Dendritic cell treated with granulocyte-macrophage colony-stimulating factor and Interleukin-4, amounts not matched to agents 40 ng/mL and 50 ng/mL, for 4 days (primary cell): ENCODE measurements around the gene ULBP1.
"Not testable (repeated sequence)": the region's sequence is repeated elsewhere in the genome, so short reads cannot be mapped to it uniquely, and the experiment has no call there.

Experiments used
- H3K27ac Mint-ChIP-seq: one replicate; pipeline ENCODE4 v1.8.0; 2022; ENCODE audit warnings: mild to moderate bottlenecking, mixed read lengths
- H3K27me3 Mint-ChIP-seq: one replicate; pipeline ENCODE4 v1.8.0; 2022; ENCODE audit warnings: mild to moderate bottlenecking, mixed read lengths
- H3K36me3 Mint-ChIP-seq: one replicate; pipeline ENCODE4 v1.8.0; 2022; ENCODE audit warnings: low read depth, mixed read lengths
- H3K4me1 Mint-ChIP-seq: one replicate; pipeline ENCODE4 v1.8.0; 2022; ENCODE audit warnings: low read depth, mixed read lengths
- H3K4me3 Mint-ChIP-seq: one replicate; pipeline ENCODE4 v1.8.0; 2022; ENCODE audit warnings: mild to moderate bottlenecking, moderate library complexity, mixed read lengths
- H3K9me3 Mint-ChIP-seq: one replicate; pipeline ENCODE4 v1.8.0; 2022; ENCODE audit warnings: mixed read lengths
- intact Hi-C: fragments of 100-400 bp; cut with micrococcal nuclease; formaldehyde crosslinking; loops from one replicate; pipeline ENCODE4 v1.15.0; 2022

ULBP1 gene

DNA sequence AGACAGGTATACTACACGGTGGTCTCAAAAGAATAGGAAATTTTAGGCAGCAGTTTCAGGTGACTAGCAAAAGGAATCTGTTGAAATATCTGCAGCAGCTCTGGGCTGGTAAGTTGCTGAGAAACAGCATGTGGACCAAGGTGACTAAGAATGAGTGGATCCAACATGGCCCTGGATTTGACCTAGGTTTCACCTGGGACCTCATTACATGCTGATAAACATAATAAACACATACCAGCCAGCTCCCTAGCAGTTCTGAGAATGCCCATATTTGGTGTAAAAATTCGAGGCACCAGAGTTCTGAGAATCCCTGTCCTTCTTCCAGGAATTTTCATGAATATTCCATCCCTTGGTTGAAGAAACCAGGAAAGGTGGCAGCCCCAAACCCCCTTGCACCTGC is 10.4 kb upstream of the ULBP1 start:
- H3K4me3 Mint-ChIP-seq, H3K27ac Mint-ChIP-seq, H3K36me3 Mint-ChIP-seq, H3K9me3 Mint-ChIP-seq, H3K4me1 Mint-ChIP-seq, intact Hi-C loops: not testable (repeated sequence)
- H3K27me3 Mint-ChIP-seq, result peaks cover 76% of the 10 kb centered on the region

- H3K9me3 Mint-ChIP-seq, intact Hi-C loops, H3K27ac Mint-ChIP-seq, H3K36me3 Mint-ChIP-seq, H3K4me3 Mint-ChIP-seq, H3K4me1 Mint-ChIP-seq: not testable (repeated sequence)
- peaks cover 77% of the 10 kb centered on the region for H3K27me3 Mint-ChIP-seq
These were observed 9.8 kb upstream of the ULBP1 start for GRCh38 chr6:149953934-149954327.

- intact Hi-C loops, H3K27ac Mint-ChIP-seq, H3K4me1 Mint-ChIP-seq, H3K4me3 Mint-ChIP-seq, H3K9me3 Mint-ChIP-seq, H3K36me3 Mint-ChIP-seq: not testable (repeated sequence)
- H3K27me3 Mint-ChIP-seq, result peaks cover 81% of the 10 kb centered on the region
These were observed 9.3 kb upstream of the ULBP1 start for GRCh38 chr6:149954328-149954983.

DNA sequence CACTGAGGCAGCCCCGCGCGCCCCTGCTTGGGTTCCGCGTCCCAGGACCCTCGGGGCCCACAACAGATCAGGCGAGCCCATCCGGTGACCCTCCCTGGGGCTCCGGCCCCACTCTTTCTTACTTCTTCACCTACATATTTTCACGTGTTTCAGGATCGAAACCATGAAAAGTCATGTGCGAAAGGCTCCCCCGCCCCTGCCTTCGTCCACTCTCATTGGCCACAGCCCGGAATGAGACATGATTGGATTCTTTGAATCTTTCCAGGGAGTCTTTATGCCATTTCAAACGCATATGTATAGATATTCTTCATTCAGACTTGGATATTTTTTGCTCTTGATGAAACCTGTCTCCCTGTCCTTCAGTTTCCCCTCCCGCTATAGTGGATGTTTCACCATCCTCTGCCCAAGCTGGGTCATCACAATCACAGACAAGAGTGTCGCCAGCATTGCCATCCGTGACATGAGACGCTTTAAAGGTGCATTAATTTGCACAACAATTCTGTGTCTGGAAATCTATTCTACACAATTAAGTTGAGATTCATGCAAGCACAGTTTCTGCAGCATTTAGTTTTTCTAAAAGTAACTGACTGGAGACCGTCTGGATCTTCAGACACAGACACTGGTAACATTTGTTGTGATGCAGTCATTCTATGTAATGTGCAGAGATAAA is 8.6 kb upstream of the ULBP1 start:
- H3K4me1 Mint-ChIP-seq, intact Hi-C loops, H3K27ac Mint-ChIP-seq, H3K36me3 Mint-ChIP-seq, H3K9me3 Mint-ChIP-seq, H3K4me3 Mint-ChIP-seq: not testable (repeated sequence)
- peaks cover 80% of the 10 kb centered on the region for H3K27me3 Mint-ChIP-seq

DNA sequence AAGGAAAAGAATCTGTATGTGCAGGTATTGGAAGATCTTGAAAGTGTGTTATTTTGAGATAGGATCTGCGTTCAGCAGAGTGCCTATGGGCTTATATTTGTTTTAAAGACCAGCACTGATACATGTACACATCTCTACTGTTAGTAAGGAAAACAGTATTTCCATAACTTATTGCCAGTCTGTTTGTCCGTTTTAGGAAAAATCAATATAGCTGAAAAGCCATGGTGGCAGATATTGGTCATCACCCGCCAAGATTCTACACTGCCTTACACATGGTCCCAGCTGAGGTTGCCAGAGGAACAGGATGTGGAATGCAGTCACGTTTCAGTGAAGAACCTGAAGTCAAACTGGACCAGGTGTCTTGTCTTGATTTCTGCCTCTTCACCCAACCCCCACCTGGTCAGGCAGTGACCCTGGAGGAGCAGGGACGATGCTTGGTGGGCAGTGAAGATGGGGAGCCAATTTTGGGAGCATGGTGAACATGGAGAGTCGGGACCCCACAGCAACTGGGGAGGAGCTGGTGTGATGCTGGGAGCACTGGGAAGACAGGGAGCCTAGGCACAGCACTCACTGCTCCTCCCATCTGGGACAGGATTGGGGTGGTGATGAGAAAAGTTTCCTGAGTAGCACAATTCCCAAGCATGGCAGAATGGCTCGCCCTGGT is 8.0 kb upstream of the ULBP1 start:
- H3K36me3 Mint-ChIP-seq, intact Hi-C loops, H3K4me1 Mint-ChIP-seq, H3K4me3 Mint-ChIP-seq, H3K9me3 Mint-ChIP-seq, H3K27ac Mint-ChIP-seq: not testable (repeated sequence)
- peaks cover 80% of the 10 kb centered on the region for H3K27me3 Mint-ChIP-seq

DNA sequence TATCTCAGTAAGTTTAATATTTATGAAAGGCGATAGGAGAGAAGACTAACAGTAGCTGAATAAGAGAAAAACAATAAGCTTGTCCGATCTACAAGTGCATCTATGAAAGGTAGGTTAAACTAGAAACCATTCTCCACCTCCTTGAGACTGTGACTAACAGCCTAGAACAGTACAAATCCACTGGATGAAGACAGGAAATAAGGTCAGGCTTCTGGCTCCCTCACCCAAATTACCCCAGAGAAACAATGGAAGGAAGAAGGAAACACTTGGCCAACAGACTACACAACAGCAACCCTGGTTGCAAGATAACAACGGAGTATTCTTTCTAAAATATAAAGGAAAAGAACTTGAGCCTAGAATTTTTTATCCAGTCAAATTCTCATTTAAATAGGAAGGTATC is 5.6 kb upstream of the ULBP1 start:
- H3K4me1 Mint-ChIP-seq, intact Hi-C loops, H3K36me3 Mint-ChIP-seq, H3K4me3 Mint-ChIP-seq, H3K9me3 Mint-ChIP-seq, H3K27ac Mint-ChIP-seq: not testable (repeated sequence)
- H3K27me3 Mint-ChIP-seq, result peaks cover 81% of the 10 kb centered on the region

GRCh38 chr6:149959806-149960205 is 3.9 kb upstream of the ULBP1 start:
- H3K27ac Mint-ChIP-seq, intact Hi-C loops, H3K9me3 Mint-ChIP-seq: not testable (repeated sequence)

GRCh38 chr6:149960488-149960887 is 3.3 kb upstream of the ULBP1 start:
- H3K4me3 Mint-ChIP-seq, result no peak overlapping the region
- H3K27me3 Mint-ChIP-seq, result peaks cover 86% of the 10 kb centered on the region
- H3K4me1 Mint-ChIP-seq, result peaks cover 27% of the 10 kb centered on the region
- no peak overlapping the region for H3K27ac Mint-ChIP-seq
- intact Hi-C loops, result no loop called here
- no peaks in the 10 kb centered on the region for H3K36me3 Mint-ChIP-seq
- no peaks in the 10 kb centered on the region for H3K9me3 Mint-ChIP-seq

More at GRCh38 chr6:149959806-149960205, 3.9 kb upstream of the ULBP1 start:
- peaks cover 85% of the 10 kb centered on the region for H3K27me3 Mint-ChIP-seq
- H3K4me1 Mint-ChIP-seq, result peaks cover 24% of the 10 kb centered on the region
- H3K36me3 Mint-ChIP-seq, H3K4me3 Mint-ChIP-seq: not testable (repeated sequence)

- intact Hi-C loops, result no loop called here
- Mint-ChIP-seq H3K27ac (no peak overlapping the region), H3K4me1 (peaks cover 29% of the 10 kb centered on the region), H3K9me3 (no peaks in the 10 kb centered on the region), H3K27me3 (peaks cover 84% of the 10 kb centered on the region), H3K4me3 (no peak overlapping the region), H3K36me3 (no peaks in the 10 kb centered on the region)
These were observed 1.9 kb upstream of the ULBP1 start for GRCh38 chr6:149961728-149962425.

- intact Hi-C loops, result no loop called here
- no peaks in the 10 kb centered on the region for H3K36me3 Mint-ChIP-seq
- H3K27me3 Mint-ChIP-seq, result peaks cover 86% of the 10 kb centered on the region
- peaks cover 29% of the 10 kb centered on the region for H3K4me1 Mint-ChIP-seq
- no peaks in the 10 kb centered on the region for H3K9me3 Mint-ChIP-seq
- H3K4me3 Mint-ChIP-seq, result peak overlapping the region; percentile 76
- peak overlapping the region; percentile 82 for H3K27ac Mint-ChIP-seq
These were observed 1.1 kb upstream of the ULBP1 start for GRCh38 chr6:149962461-149963211.

- Mint-ChIP-seq H3K9me3 (no peaks in the 10 kb centered on the region), H3K27me3 (peaks cover 84% of the 10 kb centered on the region), H3K36me3 (no peaks in the 10 kb centered on the region), H3K4me3 (peak overlapping the region; percentile 76), H3K27ac (peak overlapping the region; percentile 82), H3K4me1 (peaks cover 29% of the 10 kb centered on the region)
- intact Hi-C loops, result no loop called here
These were observed 606 bp upstream of the ULBP1 start for GRCh38 chr6:149963212-149963461.

DNA sequence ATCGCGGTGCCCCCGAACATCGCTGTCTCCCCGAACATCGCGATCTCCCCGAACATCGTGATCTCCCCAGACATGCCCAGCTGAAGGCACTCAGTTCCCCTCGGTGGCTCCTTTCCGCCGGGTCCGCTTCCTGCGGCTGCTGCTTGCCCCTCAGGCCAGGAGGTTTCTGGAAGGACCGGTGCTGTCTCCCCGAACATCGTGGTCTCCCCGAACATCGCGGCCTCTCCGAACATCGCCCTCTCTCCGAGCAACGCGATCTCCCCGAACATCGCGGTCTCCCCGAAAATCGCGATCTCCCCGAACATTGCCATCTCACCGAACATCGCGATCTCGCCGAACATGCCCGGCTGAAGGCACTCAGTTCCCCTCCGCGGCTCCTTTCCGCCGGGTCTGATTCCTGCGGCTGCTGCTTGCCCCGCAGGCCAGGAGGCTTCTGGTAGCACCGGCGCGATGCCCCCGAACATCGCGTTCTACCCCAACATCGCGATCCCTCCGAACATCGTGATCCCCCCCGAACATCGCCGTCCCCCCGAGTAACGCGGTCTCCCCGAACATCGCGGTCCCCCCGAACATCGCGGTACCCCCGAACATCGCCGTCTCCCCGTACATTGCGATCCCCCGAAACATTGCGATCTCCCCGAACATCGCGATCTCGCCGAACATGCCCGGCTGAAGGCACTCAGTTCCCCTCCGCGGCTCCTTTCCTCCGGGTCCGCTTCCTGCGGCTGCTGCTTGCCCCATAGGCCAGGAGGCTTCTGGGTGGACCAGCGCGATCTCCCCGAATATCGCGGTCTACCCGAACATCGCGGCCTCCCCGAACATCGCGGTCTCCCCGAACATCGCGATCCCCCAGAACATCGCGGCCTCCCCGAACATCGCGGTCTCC is 808 bp downstream of the ULBP1 start:
- Mint-ChIP-seq H3K9me3 (no peaks in the 10 kb centered on the region), H3K27me3 (peaks cover 83% of the 10 kb centered on the region)
- intact Hi-C loops, result loop anchor here (2.0 kb wide), 1 partner anchor 40 kb away; no protein-coding TSS in a partner anchor

More for the DNA sequence above, 808 bp downstream of the ULBP1 start:
- Mint-ChIP-seq H3K36me3 (no peaks in the 10 kb centered on the region), H3K27ac (peak overlapping the region; percentile 82), H3K4me3 (peak overlapping the region; percentile 76), H3K4me1 (peaks cover 34% of the 10 kb centered on the region)
